H9 (cell line): Measurements from ENCODE around the gene SLC5A2. TPM values are rescaled to one million over a fixed set of nuclear protein-coding genes. Genes with fewer than 3 reads are reported as not detected.

Source experiments
- DNase-seq: peaks from one replicate; pipeline ENCODE4 v3.0.0-alpha.2; 2017
- H2AFZ ChIP-seq: one replicate; pipeline ENCODE4 v1.6.1; 2013; ENCODE audit warnings: mild to moderate bottlenecking, low read length, control low read depth, moderate library complexity
- H2AK5ac ChIP-seq: 2 replicates; pipeline ENCODE4 v1.6.1; 2013; ENCODE audit warnings: low read length, control low read depth, mixed read lengths; ENCODE audit not compliant: insufficient read length
- H2BK120ac ChIP-seq: one replicate; pipeline ENCODE4 v1.6.1; 2013; ENCODE audit warnings: low read depth, mild to moderate bottlenecking, low read length, control low read depth, inconsistent platforms; ENCODE audit not compliant: poor library complexity, severe bottlenecking
- H2BK12ac ChIP-seq: 2 replicates; pipeline ENCODE4 v1.6.1; 2013; ENCODE audit warnings: low read length, control low read depth, mixed read lengths, low read depth; ENCODE audit not compliant: insufficient read length
- H2BK15ac ChIP-seq: 2 replicates; pipeline ENCODE4 v1.6.1; 2013; ENCODE audit warnings: low read depth, low read length, control low read depth
- H2BK20ac ChIP-seq: one replicate; pipeline ENCODE4 v1.6.1; 2013; ENCODE audit warnings: low read depth, mild to moderate bottlenecking, low read length, control low read depth, inconsistent platforms; ENCODE audit not compliant: poor library complexity, severe bottlenecking
- H2BK5ac ChIP-seq: 2 replicates; pipeline ENCODE4 v1.6.1; 2013; ENCODE audit warnings: low read length, control low read depth, mixed read lengths; ENCODE audit not compliant: insufficient read length
- H3K14ac ChIP-seq: 2 replicates; pipeline ENCODE4 v1.6.1; 2013; ENCODE audit warnings: low read length, control low read depth; ENCODE audit not compliant: insufficient read depth
- H3K18ac ChIP-seq: 2 replicates; pipeline ENCODE4 v1.6.1; 2013; ENCODE audit warnings: low read depth, mild to moderate bottlenecking, mixed read lengths, low read length, control low read depth; ENCODE audit not compliant: insufficient read length
- H3K23ac ChIP-seq: 2 replicates; pipeline ENCODE4 v1.6.1; 2013; ENCODE audit warnings: low read length, control low read depth, mixed read lengths, low read depth; ENCODE audit not compliant: insufficient read length
- H3K23me2 ChIP-seq: 2 replicates; pipeline ENCODE4 v1.6.1; 2013; ENCODE audit warnings: low read depth, mild to moderate bottlenecking, mixed read lengths, low read length, control low read depth; ENCODE audit not compliant: insufficient read length, poor library complexity, severe bottlenecking
- H3K27ac ChIP-seq: 2 replicates; pipeline ENCODE4 v1.5.1; 2013; ENCODE audit warnings: low read length, control low read depth, mixed read lengths, low read depth; ENCODE audit not compliant: insufficient read length
- H3K27me3 ChIP-seq: 2 replicates; pipeline ENCODE4 v1.6.1; 2013; ENCODE audit warnings: low read length, control low read depth, inconsistent platforms; ENCODE audit not compliant: insufficient read depth
- H3K4ac ChIP-seq: 2 replicates; pipeline ENCODE4 v1.6.1; 2013; ENCODE audit warnings: low read depth, mild to moderate bottlenecking, control low read depth, inconsistent platforms, low read length, moderate library complexity
- H3K4me1 ChIP-seq: 2 replicates; pipeline ENCODE4 v1.6.1; 2013; ENCODE audit warnings: low read length, control low read depth, inconsistent platforms; ENCODE audit not compliant: insufficient read depth
- H3K4me2 ChIP-seq: 2 replicates; pipeline ENCODE4 v1.6.1; 2013; ENCODE audit warnings: low read length, control low read depth, mixed read lengths; ENCODE audit not compliant: insufficient read length, insufficient read depth
- H3K56ac ChIP-seq: 2 replicates; pipeline ENCODE4 v1.6.1; 2013; ENCODE audit warnings: low read depth, mild to moderate bottlenecking, mixed read lengths, low read length, control low read depth; ENCODE audit not compliant: insufficient read length
- H3K79me1 ChIP-seq: 2 replicates; pipeline ENCODE4 v1.6.1; 2013; ENCODE audit warnings: low read depth, mild to moderate bottlenecking, moderate library complexity, low read length, control low read depth, inconsistent platforms; ENCODE audit not compliant: insufficient read depth, poor library complexity, severe bottlenecking
- H3K79me2 ChIP-seq: 2 replicates; pipeline ENCODE4 v1.6.1; 2013; ENCODE audit warnings: low read length, control low read depth, inconsistent platforms; ENCODE audit not compliant: insufficient read depth
- H3K9ac ChIP-seq: 2 replicates; pipeline ENCODE4 v1.6.1; 2013; ENCODE audit warnings: low read length, control low read depth, mixed read lengths; ENCODE audit not compliant: insufficient read length; ENCODE audit errors: extremely low read depth
- H3K9me3 ChIP-seq: one replicate; pipeline ENCODE4 v1.6.1; 2013; ENCODE audit warnings: low read depth, low read length, inconsistent platforms; ENCODE audit not compliant: control insufficient read depth
- H3T11ph ChIP-seq: one replicate; pipeline ENCODE4 v1.6.1; 2013; ENCODE audit warnings: mild to moderate bottlenecking, low read length, control low read depth, inconsistent platforms
- H4K20me1 ChIP-seq: one replicate; pipeline ENCODE4 v1.6.1; 2013; ENCODE audit not compliant: control insufficient read depth, insufficient read length, insufficient read depth
- H4K5ac ChIP-seq: 2 replicates; pipeline ENCODE4 v1.6.1; 2013; ENCODE audit warnings: low read depth, mild to moderate bottlenecking, mixed read lengths, low read length, control low read depth; ENCODE audit not compliant: insufficient read length
- H4K8ac ChIP-seq: replicated peaks from 2 replicates; pipeline ENCODE4 v1.6.1; 2013; ENCODE audit warnings: low read length, control low read depth, mixed read lengths, low read depth; ENCODE audit not compliant: insufficient read length
- H4K91ac ChIP-seq: 2 replicates; pipeline ENCODE4 v1.6.1; 2013; ENCODE audit warnings: low read depth, mild to moderate bottlenecking, moderate library complexity, mixed read lengths, low read length, control low read depth; ENCODE audit not compliant: insufficient read length
- H3K27ac Mint-ChIP-seq, 3 experiments: 2 replicates in 2 of 3; 3 replicates in 1 of 3; pipeline ENCODE4 v1.8.0; 2020 to 2021; ENCODE audit warnings: mixed read lengths in 3 of 3, mild to moderate bottlenecking in 1 of 3, moderate library complexity in 1 of 3
- H3K27me3 Mint-ChIP-seq: 2 replicates; pipeline ENCODE4 v1.8.0; 2021; ENCODE audit warnings: low read depth, mild to moderate bottlenecking, moderate library complexity, mixed read lengths
- H3K36me3 Mint-ChIP-seq, 3 experiments: 2 replicates in 2 of 3; 3 replicates in 1 of 3; pipeline ENCODE4 v1.8.0; 2020 to 2021; ENCODE audit warnings: low read depth in 3 of 3, mixed read lengths in 3 of 3; ENCODE audit not compliant: insufficient read depth in 1 of 3
- H3K4me1 Mint-ChIP-seq, 2 experiments: 2 replicates each; pipeline ENCODE4 v1.8.0; 2020; ENCODE audit warnings: mixed read lengths in 2 of 2
- H3K4me3 Mint-ChIP-seq, 2 experiments: 2 replicates in 1 of 2; 3 replicates in 1 of 2; pipeline ENCODE4 v1.8.0; 2020 to 2021; ENCODE audit warnings: mild to moderate bottlenecking in 2 of 2, mixed read lengths in 2 of 2, moderate library complexity in 1 of 2
- H3K9me3 Mint-ChIP-seq, 2 experiments: 2 replicates in 1 of 2; 3 replicates in 1 of 2; pipeline ENCODE4 v1.8.0; 2020; ENCODE audit warnings: mild to moderate bottlenecking in 2 of 2, mixed read lengths in 2 of 2, moderate library complexity in 1 of 2
- CTCF ChIP-seq: fragments of 200-600 bp; sonication (generic); conservative IDR thresholded peaks from 3 replicates; pipeline ENCODE4 v1.8.0; 2021; ENCODE audit warnings: antibody characterized with exemption, mild to moderate bottlenecking
- WGBS: extraction: QIAGEN DNeasy Blood & Tissue Kit; methylation state at CpG from one replicate; pipeline ENCODE4 v1.1.7; 2013; ENCODE audit warnings: missing lambda C conversion rate, low lambda C conversion rate, mixed read lengths; ENCODE audit not compliant: insufficient read length; ENCODE audit errors: extremely low coverage; 5-methylcytosine and 5-hydroxymethylcytosine counted together
- total RNA-seq: library from RNA; stranded (reverse); gene quantifications from 2 replicates; pipeline ENCODE4 v1.2.1, GENCODE V29; 2021

SLC5A2 gene
- total RNA-seq, 1 experiment from 2014 or later: 0.52 TPM

GRCh38 chr16:31479751-31480150, 3.2 kb upstream of the SLC5A2 start:
- TF ChIP-seq CTCF: no peak
- Histone ChIP-seq H2BK120ac (no peak overlapping the region), H3K79me2 (no peaks in the 10 kb centered on the region), H3K4ac (no peak overlapping the region), H3K18ac (no peak overlapping the region), H3K4me2 (no peak overlapping the region), H3K9me3 (no peaks in the 10 kb centered on the region), H3K9ac (no peak overlapping the region), H3K27me3 (peaks cover 1% of the 10 kb centered on the region; the same call in 1 of the 2 replicates), H3K14ac (no peak overlapping the region), H2BK15ac (no peak overlapping the region), H2AFZ (no peak overlapping the region), H3K79me1 (no peaks in the 10 kb centered on the region), H3K56ac (no peak overlapping the region), H2AK5ac (no peak overlapping the region), H4K8ac (no peak overlapping the region), H2BK5ac (no peak overlapping the region), H2BK12ac (no peak overlapping the region), H3K23me2 (peaks cover 12% of the 10 kb centered on the region), H4K91ac (no peak overlapping the region), H4K20me1 (no peaks in the 10 kb centered on the region), H3K27ac (no peak overlapping the region), H2BK20ac (no peak overlapping the region), H3K23ac (no peak overlapping the region), H3K4me1 (no peaks in the 10 kb centered on the region), H4K5ac (no peak overlapping the region), H3T11ph (no peak overlapping the region)
- Mint-ChIP-seq H3K27ac (no peak overlapping the region), H3K4me3 (no peak overlapping the region), H3K27me3 (peaks cover 73% of the 10 kb centered on the region), H3K36me3 (0 out of 7 replicates have a peak, but pooled peaks cover 0 to 4% (median 0%) of the 10 kb centered on the region in 3 experiments), H3K9me3 (no peaks in the 10 kb centered on the region; a peak in 1 of 5 replicates), H3K4me1 (peaks cover 17 to 22% of the 10 kb centered on the region in 2 experiments)
- no peak for DNase-seq
- no CpG with 5 or more reads among the region's 9 CpGs for WGBS
